IMR-90 (cell line): Measurements from ENCODE around the gene LHX5.

Experiments
- BHLHE40 ChIP-seq: fragments of 150-350 bp; IDR thresholded peaks from 2 replicates; pipeline ENCODE4 v1.6.1; 2016; ENCODE audit warnings: mild to moderate bottlenecking, low read depth, low read length
- MAFK ChIP-seq: IDR thresholded peaks from 2 replicates; pipeline ENCODE4 v1.6.1; 2012; ENCODE audit warnings: low read depth, low read length, improper control_type of control experiment
- MXI1 ChIP-seq: IDR thresholded peaks from 2 replicates; pipeline ENCODE4 v1.6.1; 2012; ENCODE audit warnings: low read depth, mild to moderate bottlenecking, low read length, moderate library complexity, borderline replicate concordance
- POLR2A ChIP-seq: IDR thresholded peaks from 2 replicates; pipeline ENCODE4 v1.6.1; 2012; ENCODE audit warnings: mild to moderate bottlenecking, low read depth, low read length
- RAD21 ChIP-seq: IDR thresholded peaks from 2 replicates; pipeline ENCODE4 v1.6.1; 2012; ENCODE audit warnings: low read length, improper control_type of control experiment
- RCOR1 ChIP-seq: IDR thresholded peaks from 2 replicates; pipeline ENCODE4 v1.6.1; 2012; ENCODE audit warnings: mild to moderate bottlenecking, low read length, improper control_type of control experiment; ENCODE audit not compliant: insufficient replicate concordance
- RFX5 ChIP-seq: IDR thresholded peaks from 2 replicates; pipeline ENCODE4 v1.8.0; 2012; ENCODE audit warnings: low read depth, mild to moderate bottlenecking, low read length, moderate library complexity
- TF ChIP-seq, protein P1 (sequence below): conservative IDR thresholded peaks from 2 replicates; pipeline ENCODE4 v1.5.1; 2012; ENCODE audit warnings: mild to moderate bottlenecking, low read depth, low read length, improper control_type of control experiment
- TF ChIP-seq, protein P2 (sequence below): fragments of 150-350 bp; IDR thresholded peaks from 2 replicates; pipeline ENCODE4 v1.6.1; 2016; ENCODE audit warnings: low read depth, mild to moderate bottlenecking, low read length, moderate library complexity, borderline replicate concordance
- TF ChIP-seq, protein P3 (sequence below): fragments of 150-350 bp; IDR thresholded peaks from 2 replicates; pipeline ENCODE4 v1.6.1; 2017; ENCODE audit warnings: mild to moderate bottlenecking, antibody characterized with exemption, low read length, low read depth

DNA sequence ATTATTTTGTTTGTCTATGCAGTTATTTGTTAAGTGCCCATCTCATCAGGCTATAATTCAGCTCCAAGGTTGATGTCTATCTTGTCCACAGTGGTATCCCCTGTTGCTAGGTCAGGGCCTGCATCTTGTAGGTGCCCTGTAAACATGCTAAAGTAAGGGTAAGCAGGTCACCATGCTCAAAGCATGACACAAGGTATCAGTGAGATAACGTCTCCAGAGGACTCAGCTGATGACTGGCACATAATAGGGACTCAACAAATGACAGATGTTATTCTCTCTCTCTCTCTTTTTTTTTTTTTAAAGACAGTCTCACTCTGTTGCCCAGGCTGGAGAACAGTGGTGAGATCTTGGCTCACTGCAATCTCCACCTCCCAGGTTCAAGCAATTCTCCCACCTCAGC lies 47.2 kb downstream of the LHX5 start:
- TF ChIP-seq, protein P1, sequence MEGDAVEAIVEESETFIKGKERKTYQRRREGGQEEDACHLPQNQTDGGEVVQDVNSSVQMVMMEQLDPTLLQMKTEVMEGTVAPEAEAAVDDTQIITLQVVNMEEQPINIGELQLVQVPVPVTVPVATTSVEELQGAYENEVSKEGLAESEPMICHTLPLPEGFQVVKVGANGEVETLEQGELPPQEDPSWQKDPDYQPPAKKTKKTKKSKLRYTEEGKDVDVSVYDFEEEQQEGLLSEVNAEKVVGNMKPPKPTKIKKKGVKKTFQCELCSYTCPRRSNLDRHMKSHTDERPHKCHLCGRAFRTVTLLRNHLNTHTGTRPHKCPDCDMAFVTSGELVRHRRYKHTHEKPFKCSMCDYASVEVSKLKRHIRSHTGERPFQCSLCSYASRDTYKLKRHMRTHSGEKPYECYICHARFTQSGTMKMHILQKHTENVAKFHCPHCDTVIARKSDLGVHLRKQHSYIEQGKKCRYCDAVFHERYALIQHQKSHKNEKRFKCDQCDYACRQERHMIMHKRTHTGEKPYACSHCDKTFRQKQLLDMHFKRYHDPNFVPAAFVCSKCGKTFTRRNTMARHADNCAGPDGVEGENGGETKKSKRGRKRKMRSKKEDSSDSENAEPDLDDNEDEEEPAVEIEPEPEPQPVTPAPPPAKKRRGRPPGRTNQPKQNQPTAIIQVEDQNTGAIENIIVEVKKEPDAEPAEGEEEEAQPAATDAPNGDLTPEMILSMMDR: no peak
- TF ChIP-seq, protein P2, sequence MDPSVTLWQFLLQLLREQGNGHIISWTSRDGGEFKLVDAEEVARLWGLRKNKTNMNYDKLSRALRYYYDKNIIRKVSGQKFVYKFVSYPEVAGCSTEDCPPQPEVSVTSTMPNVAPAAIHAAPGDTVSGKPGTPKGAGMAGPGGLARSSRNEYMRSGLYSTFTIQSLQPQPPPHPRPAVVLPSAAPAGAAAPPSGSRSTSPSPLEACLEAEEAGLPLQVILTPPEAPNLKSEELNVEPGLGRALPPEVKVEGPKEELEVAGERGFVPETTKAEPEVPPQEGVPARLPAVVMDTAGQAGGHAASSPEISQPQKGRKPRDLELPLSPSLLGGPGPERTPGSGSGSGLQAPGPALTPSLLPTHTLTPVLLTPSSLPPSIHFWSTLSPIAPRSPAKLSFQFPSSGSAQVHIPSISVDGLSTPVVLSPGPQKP: no peak
- TF ChIP-seq POLR2A: no peak
- no peak for TF ChIP-seq RCOR1
- TF ChIP-seq RFX5: no peak
- TF ChIP-seq RAD21: no peak
- no peak for TF ChIP-seq MXI1
- TF ChIP-seq, protein P3, sequence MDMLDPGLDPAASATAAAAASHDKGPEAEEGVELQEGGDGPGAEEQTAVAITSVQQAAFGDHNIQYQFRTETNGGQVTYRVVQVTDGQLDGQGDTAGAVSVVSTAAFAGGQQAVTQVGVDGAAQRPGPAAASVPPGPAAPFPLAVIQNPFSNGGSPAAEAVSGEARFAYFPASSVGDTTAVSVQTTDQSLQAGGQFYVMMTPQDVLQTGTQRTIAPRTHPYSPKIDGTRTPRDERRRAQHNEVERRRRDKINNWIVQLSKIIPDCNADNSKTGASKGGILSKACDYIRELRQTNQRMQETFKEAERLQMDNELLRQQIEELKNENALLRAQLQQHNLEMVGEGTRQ: no peak
- no peak for TF ChIP-seq BHLHE40
- TF ChIP-seq MAFK: no peak
